H1 (cell line): Measurements from ENCODE around the gene C17orf107. TPM values are rescaled to one million over a fixed set of nuclear protein-coding genes. Genes with fewer than 3 reads are reported as not detected.

Source experiments
- CTCF ChIA-PET: fragments of 300-600 bp; sonication (Branson Sonifier 250); formaldehyde crosslinking; loops from one replicate; lab custom pipeline; 2021; ENCODE audit not compliant: partially characterized antibody; lab: Charles Lee
- POLR2A ChIA-PET: fragments of 300-600 bp; sonication (Branson Sonifier 250); formaldehyde crosslinking; loops from one replicate; lab custom pipeline; 2021; ENCODE audit warnings: inconsistent platforms; ENCODE audit not compliant: partially characterized antibody; lab: Charles Lee
- DNase-seq, 2 experiments: peaks; one replicate each; pipeline versions ENCODE4 v3.0.0 to v3.0.0-alpha.2; 2010 to 2022; ENCODE audit warnings: low spot score in 2 of 2, low read depth in 1 of 2, mixed read lengths in 1 of 2
- FAIRE-seq: peaks from 2 replicates; lab custom pipeline; 2011; peaks lifted over from hg19 to GRCh38; lab: Jason Lieb, UNC
- H2AFZ ChIP-seq: 2 replicates; pipeline ENCODE4 v1.8.1; 2012; ENCODE audit warnings: low read length, inconsistent platforms
- H2AK5ac ChIP-seq: 2 replicates; pipeline ENCODE4 v1.6.1; 2013; ENCODE audit warnings: low read depth, low read length
- H2BK120ac ChIP-seq: replicated peaks from 2 replicates; pipeline ENCODE3; 2013; ENCODE audit warnings: low read depth, low read length, inconsistent platforms
- H2BK12ac ChIP-seq: 2 replicates; pipeline ENCODE4 v1.6.1; 2013; ENCODE audit warnings: low read depth, low read length
- H2BK15ac ChIP-seq: 2 replicates; pipeline ENCODE4 v1.6.1; 2013; ENCODE audit warnings: low read length
- H2BK20ac ChIP-seq: 2 replicates; pipeline ENCODE4 v1.6.1; 2013; ENCODE audit warnings: low read length
- H2BK5ac ChIP-seq: 2 replicates; pipeline ENCODE4 v1.6.1; 2013; ENCODE audit warnings: low read depth, low read length
- H3K14ac ChIP-seq: 2 replicates; pipeline ENCODE4 v1.6.1; 2013; ENCODE audit warnings: inconsistent platforms; ENCODE audit not compliant: insufficient read length
- H3K18ac ChIP-seq: 2 replicates; pipeline ENCODE4 v1.6.1; 2013; ENCODE audit warnings: low read length; ENCODE audit errors: extremely low read depth
- H3K23ac ChIP-seq: 2 replicates; pipeline ENCODE4 v1.6.1; 2013; ENCODE audit warnings: inconsistent platforms; ENCODE audit not compliant: insufficient read length
- H3K23me2 ChIP-seq: 2 replicates; pipeline ENCODE4 v1.6.1; 2013; ENCODE audit warnings: low read depth, low read length
- H3K27ac ChIP-seq: 2 replicates; pipeline ENCODE4 v1.6.1; 2011; ENCODE audit warnings: low read depth, low read length, inconsistent platforms
- H3K27me3 ChIP-seq, 4 experiments: replicated peaks in 1 of 4; 1 replicate in 1 of 4; 2 replicates in 3 of 4; pipeline versions ENCODE4 v1.6.1 to v1.8.1; 2011 to 2013; ENCODE audit warnings: low read length in 3 of 4, mild to moderate bottlenecking in 3 of 4, inconsistent platforms in 2 of 4, mixed read lengths in 2 of 4, moderate library complexity in 1 of 4; ENCODE audit not compliant: control insufficient read depth in 3 of 4, insufficient read depth in 3 of 4; ENCODE audit errors: extremely low read depth in 1 of 4
- H3K36me3 ChIP-seq, 4 experiments: 2 replicates each; pipeline versions ENCODE4 v1.6.1 to v1.8.1; 2011 to 2013; ENCODE audit warnings: mild to moderate bottlenecking in 4 of 4, low read length in 3 of 4, moderate library complexity in 2 of 4, control low read depth in 1 of 4, inconsistent platforms in 1 of 4; ENCODE audit not compliant: insufficient read depth in 4 of 4, control insufficient read depth in 2 of 4
- H3K4ac ChIP-seq: replicated peaks from 2 replicates; pipeline ENCODE3; 2013; ENCODE audit warnings: low read length, low read depth, mixed read lengths, inconsistent platforms; ENCODE audit not compliant: insufficient read length
- H3K4me1 ChIP-seq, 4 experiments: replicated peaks in 1 of 4; 1 replicate in 1 of 4; 2 replicates in 3 of 4; pipeline versions ENCODE4 v1.6.1 to v1.8.1; 2011 to 2013; ENCODE audit warnings: low read length in 3 of 4, inconsistent platforms in 2 of 4, mixed read lengths in 1 of 4; ENCODE audit not compliant: insufficient read depth in 4 of 4, control insufficient read depth in 3 of 4
- H3K4me2 ChIP-seq, 2 experiments: 2 replicates each; pipeline versions ENCODE4 v1.6.1 to v1.8.1; 2011 to 2013; ENCODE audit warnings: low read depth in 2 of 2, low read length in 2 of 2, control low read depth in 1 of 2, inconsistent platforms in 1 of 2, mild to moderate bottlenecking in 1 of 2; ENCODE audit not compliant: insufficient read depth in 1 of 2
- H3K4me3 ChIP-seq, 4 experiments: fragments of 200-600, 300-600 bp in 1 of 4; sonication (generic), shearing (Covaris generic), sonication (Bioruptor Twin) in 1 of 4; 2 replicates each; pipeline versions ENCODE4 v1.5.1 to v1.8.1; 2011 to 2016; ENCODE audit warnings: low read length in 4 of 4, low read depth in 3 of 4, control low read depth in 2 of 4, inconsistent platforms in 2 of 4, mild to moderate bottlenecking in 2 of 4, mixed read lengths in 1 of 4, moderate library complexity in 1 of 4; ENCODE audit not compliant: insufficient read depth in 2 of 4; ENCODE audit errors: extremely low read depth in 1 of 4
- H3K56ac ChIP-seq: replicated peaks from 2 replicates; pipeline ENCODE3; 2013; ENCODE audit warnings: low read depth, mild to moderate bottlenecking, mixed read lengths, low read length, inconsistent platforms; ENCODE audit not compliant: insufficient read length
- H3K79me1 ChIP-seq: 2 replicates; pipeline ENCODE4 v1.6.1; 2013; ENCODE audit warnings: low read depth, low read length, control low read depth
- H3K79me2 ChIP-seq, 2 experiments: 2 replicates each; pipeline versions ENCODE4 v1.6.1 to v1.8.1; 2012 to 2013; ENCODE audit warnings: low read length in 2 of 2, mild to moderate bottlenecking in 2 of 2, inconsistent platforms in 1 of 2; ENCODE audit not compliant: insufficient read depth in 2 of 2, control insufficient read depth in 1 of 2
- H3K9ac ChIP-seq, 4 experiments: replicated peaks in 1 of 4; 1 replicate in 1 of 4; 2 replicates in 3 of 4; pipeline versions ENCODE4 v1.6.1 to v1.8.1; 2011 to 2013; ENCODE audit warnings: low read depth in 3 of 4, low read length in 3 of 4, control low read depth in 2 of 4, mild to moderate bottlenecking in 2 of 4, moderate library complexity in 2 of 4, inconsistent platforms in 1 of 4; ENCODE audit errors: extremely low read depth in 1 of 4
- H3K9me3 ChIP-seq, 2 experiments: 2 replicates each; pipeline versions ENCODE4 v1.6.1 to v1.8.1; 2012 to 2013; ENCODE audit warnings: mild to moderate bottlenecking in 2 of 2, moderate library complexity in 2 of 2, control low read depth in 1 of 2, inconsistent platforms in 1 of 2, low read depth in 1 of 2, low read length in 1 of 2, mixed read lengths in 1 of 2; ENCODE audit not compliant: insufficient read depth in 2 of 2
- H4K20me1 ChIP-seq, 2 experiments: replicated peaks in 1 of 2; 2 replicates each; pipeline versions ENCODE3 to v1.8.1; 2011 to 2013; ENCODE audit warnings: inconsistent platforms in 2 of 2, low read length in 2 of 2, mild to moderate bottlenecking in 1 of 2; ENCODE audit not compliant: insufficient read depth in 2 of 2, control insufficient read depth in 1 of 2
- H4K5ac ChIP-seq: 2 replicates; pipeline ENCODE4 v1.6.1; 2013; ENCODE audit warnings: low read length, low read depth, mixed read lengths, inconsistent platforms; ENCODE audit not compliant: insufficient read length
- H4K8ac ChIP-seq: 2 replicates; pipeline ENCODE4 v1.8.0; 2013; ENCODE audit warnings: mild to moderate bottlenecking, moderate library complexity, low read length, inconsistent platforms; ENCODE audit not compliant: insufficient read depth; ENCODE audit errors: extremely low read depth
- H4K91ac ChIP-seq: replicated peaks from 2 replicates; pipeline ENCODE3; 2013; ENCODE audit warnings: low read length, mixed read lengths, inconsistent platforms; ENCODE audit not compliant: insufficient read length
- ASH2L ChIP-seq: fragments of 200-600, 300-600 bp; sonication (generic); IDR thresholded peaks from one replicate; pipeline ENCODE4 v1.7.1; 2017; ENCODE audit warnings: low read length
- PHF8 ChIP-seq: fragments of 200-600 bp; sonication (generic); conservative IDR thresholded peaks from 2 replicates; pipeline ENCODE4 v1.7.1; 2012; ENCODE audit warnings: low read depth, mild to moderate bottlenecking, inconsistent platforms, low read length, moderate library complexity
- POLR2A ChIP-seq, 2 experiments: IDR thresholded peaks; 1 replicate in 1 of 2; 2 replicates in 1 of 2; pipeline ENCODE4 v1.6.1; 2011; ENCODE audit warnings: low read depth in 2 of 2, low read length in 2 of 2, mild to moderate bottlenecking in 2 of 2; ENCODE audit errors: control extremely low read depth in 1 of 2
- WGBS, 2 experiments: shearing (Covaris generic) in 1 of 2; methylation state at CpG; one replicate each; pipeline versions ENCODE4 v1.1.6 to v1.1.7; 2013 to 2015; ENCODE audit warnings: low lambda C conversion rate in 2 of 2, mixed read lengths in 2 of 2, inconsistent platforms in 1 of 2, low coverage in 1 of 2, missing lambda C conversion rate in 1 of 2; ENCODE audit not compliant: insufficient replicate concordance in 2 of 2, insufficient coverage in 1 of 2, insufficient read length in 1 of 2; ENCODE audit errors: extremely low coverage in 1 of 2, missing lambda C conversion rate in 1 of 2; 5-methylcytosine and 5-hydroxymethylcytosine counted together
- polyA plus RNA-seq, 7 experiments: library from polyadenylated mRNA; depleted of rRNA in 3 of 7; stranded (reverse) in 5 of 7; unstranded in 2 of 7; fragments of >200 nt in 5 of 7; fragments of 200-250 nt in 2 of 7; gene quantifications; 1 replicate in 5 of 7; 2 replicates in 1 of 7; 4 replicates in 1 of 7; pipeline versions ENCODE4 v1.2.1 to v1.2.3, GENCODE V29; 2011 to 2013; ENCODE audit warnings: missing spikeins in 2 of 7, mixed read lengths in 2 of 7
- total RNA-seq: library from RNA; stranded (reverse); fragmentation: NEBNext Ultra II Directional; extraction: Animal tissue kit (Norgen Biotek cat#: 25700); gene quantifications from 2 replicates; pipeline ENCODE4 v1.2.1, GENCODE V29; 2021
- TF ChIP-seq, protein P1 (sequence below): IDR thresholded peaks from 2 replicates; pipeline ENCODE4 v1.6.1; 2012; ENCODE audit warnings: low read length, inconsistent platforms

C17orf107 gene
- total and polyA plus RNA-seq, 2 of the 8 experiments (the other 6 are each of a cell fraction or from before 2014, with no cell fraction given), result 0.39 to 0.45 TPM

DNA sequence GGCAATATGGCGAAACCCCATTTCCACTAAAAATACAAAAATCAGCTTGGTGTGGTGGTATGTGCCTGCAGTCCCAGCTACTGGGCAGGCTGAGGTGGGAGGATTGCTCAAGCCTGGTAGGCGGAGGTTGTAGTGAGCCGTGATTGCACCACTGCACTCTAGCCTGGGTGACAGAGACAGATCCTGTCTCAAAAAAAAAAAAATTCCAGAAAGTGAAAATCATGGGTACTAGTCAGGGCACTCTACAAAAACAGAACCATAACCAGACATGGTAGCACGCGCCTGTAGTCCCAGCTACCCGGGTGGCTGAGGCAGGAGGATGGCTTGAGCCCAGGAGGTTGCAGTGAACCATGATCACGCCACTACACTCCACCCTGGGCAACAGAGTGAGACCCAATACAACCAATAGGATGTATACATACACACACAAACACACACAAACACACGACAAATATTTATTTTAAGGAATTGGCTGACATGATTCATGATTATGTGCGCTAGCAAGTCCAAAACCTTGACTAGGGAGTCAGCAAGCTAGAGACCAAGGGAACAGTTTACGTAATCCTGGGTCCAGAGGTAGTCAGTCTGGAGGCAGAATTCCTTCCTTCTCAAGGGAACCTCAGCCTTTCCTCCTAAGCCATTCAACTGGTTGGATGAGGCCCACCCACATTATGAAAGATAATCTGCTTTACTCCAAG, 21.2 kb downstream of the C17orf107 start:
- Histone ChIP-seq H3K79me2 (no peaks in the 10 kb centered on the region), H3K79me1 (no peaks in the 10 kb centered on the region), H2BK15ac (no peak overlapping the region), H3K23ac (no peak overlapping the region), H3K23me2 (no peaks in the 10 kb centered on the region), H2AK5ac (peak overlapping the region; percentile 1; the same call in 1 of the 2 replicates), H3K4me1 (peaks cover 0 to 5% (median 1%) of the 10 kb centered on the region in 4 experiments; a peak in 2 of 7 replicates), H3K36me3 (no peaks in the 10 kb centered on the region), H3K4me3 (no peak overlapping the region), H3K9ac (no peak overlapping the region), H3K4ac (peak overlapping the region; percentile 69), H3K14ac (no peak overlapping the region), H4K91ac (no peak overlapping the region), H3K56ac (no peak overlapping the region), H4K5ac (no peak overlapping the region), H4K20me1 (no peaks in the 10 kb centered on the region), H2AFZ (no peak overlapping the region), H2BK20ac (no peak overlapping the region), H3K4me2 (no peak overlapping the region), H3K18ac (no peak overlapping the region), H4K8ac (no peak overlapping the region), H3K9me3 (no peaks in the 10 kb centered on the region), H2BK120ac (no peak overlapping the region), H2BK12ac (no peak overlapping the region), H3K27me3 (no peaks in the 10 kb centered on the region), H2BK5ac (no peak overlapping the region), H3K27ac (no peak overlapping the region)
- ChIA-PET CTCF (interaction anchor here (0.6 to 5.5 kb wide), 5 partner anchors 9 to 184 kb away, joined by 3 to 33 read pairs (median 5); no protein-coding TSS in a partner anchor), POLR2A (interaction anchor here (0.8 to 3.4 kb wide), 14 partner anchors 9 to 183 kb away, joined by 3 to 23 read pairs (median 7); partner anchors contain the start of genes GP1BA, PFN1, RNF167 and SLC25A11)
- FAIRE-seq, result no peak
- 91% methylated on average over 10 of the region's 10 CpGs; no CpG with 5 or more reads in 1 of the 2 experiments for WGBS, 2 experiments
- TF ChIP-seq PHF8, result no peak
- TF ChIP-seq POLR2A (IDR thresholded peaks at IDR 0.05; ENCODE audit: control extremely low read depth in 1 of 2, low read depth in 2 of 2, low read length in 2 of 2), result no peak
- TF ChIP-seq ASH2L, result no peak
- TF ChIP-seq, protein P1, sequence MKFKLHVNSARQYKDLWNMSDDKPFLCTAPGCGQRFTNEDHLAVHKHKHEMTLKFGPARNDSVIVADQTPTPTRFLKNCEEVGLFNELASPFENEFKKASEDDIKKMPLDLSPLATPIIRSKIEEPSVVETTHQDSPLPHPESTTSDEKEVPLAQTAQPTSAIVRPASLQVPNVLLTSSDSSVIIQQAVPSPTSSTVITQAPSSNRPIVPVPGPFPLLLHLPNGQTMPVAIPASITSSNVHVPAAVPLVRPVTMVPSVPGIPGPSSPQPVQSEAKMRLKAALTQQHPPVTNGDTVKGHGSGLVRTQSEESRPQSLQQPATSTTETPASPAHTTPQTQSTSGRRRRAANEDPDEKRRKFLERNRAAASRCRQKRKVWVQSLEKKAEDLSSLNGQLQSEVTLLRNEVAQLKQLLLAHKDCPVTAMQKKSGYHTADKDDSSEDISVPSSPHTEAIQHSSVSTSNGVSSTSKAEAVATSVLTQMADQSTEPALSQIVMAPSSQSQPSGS, result no peak
- DNase-seq, result no peak
